TTC549 (cell line): ENCODE measurements around the gene TMF1.
A peak's percentile ranks its signal among the peaks of the same experiment; 100 is the strongest.

ENCODE experiments used
- FAIRE-seq: peaks from 2 replicates; lab custom pipeline; 2012; peaks lifted over from hg19 to GRCh38; lab: Jason Lieb, UNC

The TMF1 gene

GRCh38 chr3:69081583-69082262, 29.6 kb upstream of the TMF1 start:
- FAIRE-seq, result no peak

- no peak for FAIRE-seq
These were observed 28.2 kb upstream of the TMF1 start, which contains the start of gene UBA3 for GRCh38 chr3:69080233-69080920. Gene UBA3, minus strand, starts transcription at chr3:69080365. Its CDS starts 12 bp downstream, at chr3:69080353.

- FAIRE-seq, result no peak
These were observed 27.4 kb upstream of the TMF1 start for GRCh38 chr3:69079269-69080159.

GRCh38 chr3:69072928-69073327, 20.8 kb upstream of the TMF1 start:
- FAIRE-seq, result no peak

GRCh38 chr3:69066121-69066520, 14.0 kb upstream of the TMF1 start:
- no peak for FAIRE-seq

- no peak for FAIRE-seq
These were observed 13.3 kb upstream of the TMF1 start for GRCh38 chr3:69065318-69065964.

GRCh38 chr3:69063636-69064035, 11.5 kb upstream of the TMF1 start:
- no peak for FAIRE-seq

- no peak for FAIRE-seq
These were observed 7.6 kb upstream of the TMF1 start for GRCh38 chr3:69059688-69060087.

GRCh38 chr3:69058947-69059224, 6.8 kb upstream of the TMF1 start:
- no peak for FAIRE-seq

GRCh38 chr3:69058180-69058946, 6.2 kb upstream of the TMF1 start:
- no peak for FAIRE-seq

- FAIRE-seq, result no peak
These were observed 352 bp upstream of the TMF1 start for GRCh38 chr3:69052472-69052898.

- FAIRE-seq, result no peak
These were observed 3.1 kb downstream of the TMF1 start for GRCh38 chr3:69048990-69049389.

GRCh38 chr3:69044608-69045007, 7.5 kb downstream of the TMF1 start:
- no peak for FAIRE-seq

GRCh38 chr3:69033470-69033869, 18.7 kb downstream of the TMF1 start:
- no peak for FAIRE-seq

GRCh38 chr3:69032737-69033136, 19.4 kb downstream of the TMF1 start:
- FAIRE-seq, result no peak

GRCh38 chr3:69032142-69032541, 20.0 kb downstream of the TMF1 start:
- no peak for FAIRE-seq

GRCh38 chr3:69031635-69032034, 20.5 kb downstream of the TMF1 start:
- FAIRE-seq, result no peak

GRCh38 chr3:69020857-69021256, 31.3 kb downstream of the TMF1 start:
- no peak for FAIRE-seq

- peak; percentile 95 for FAIRE-seq
These were observed 31.7 kb downstream of the TMF1 start for GRCh38 chr3:69020424-69020823.

GRCh38 chr3:69016901-69017300, 35.2 kb downstream of the TMF1 start:
- no peak for FAIRE-seq

- no peak for FAIRE-seq
These were observed 36.0 kb downstream of the TMF1 start for GRCh38 chr3:69016102-69016501.

- no peak for FAIRE-seq
These were observed 38.0 kb downstream of the TMF1 start for GRCh38 chr3:69014022-69014580.
